LNCAP (cell line): ENCODE measurements around the gene ACP7.

Source experiments
- CTCF ChIP-seq: fragments of 450-650 bp; IDR thresholded peaks from 2 replicates; pipeline ENCODE4 v1.5.1; 2017; ENCODE audit warnings: mild to moderate bottlenecking

Gene ACP7, protein sequence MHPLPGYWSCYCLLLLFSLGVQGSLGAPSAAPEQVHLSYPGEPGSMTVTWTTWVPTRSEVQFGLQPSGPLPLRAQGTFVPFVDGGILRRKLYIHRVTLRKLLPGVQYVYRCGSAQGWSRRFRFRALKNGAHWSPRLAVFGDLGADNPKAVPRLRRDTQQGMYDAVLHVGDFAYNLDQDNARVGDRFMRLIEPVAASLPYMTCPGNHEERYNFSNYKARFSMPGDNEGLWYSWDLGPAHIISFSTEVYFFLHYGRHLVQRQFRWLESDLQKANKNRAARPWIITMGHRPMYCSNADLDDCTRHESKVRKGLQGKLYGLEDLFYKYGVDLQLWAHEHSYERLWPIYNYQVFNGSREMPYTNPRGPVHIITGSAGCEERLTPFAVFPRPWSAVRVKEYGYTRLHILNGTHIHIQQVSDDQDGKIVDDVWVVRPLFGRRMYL

DNA sequence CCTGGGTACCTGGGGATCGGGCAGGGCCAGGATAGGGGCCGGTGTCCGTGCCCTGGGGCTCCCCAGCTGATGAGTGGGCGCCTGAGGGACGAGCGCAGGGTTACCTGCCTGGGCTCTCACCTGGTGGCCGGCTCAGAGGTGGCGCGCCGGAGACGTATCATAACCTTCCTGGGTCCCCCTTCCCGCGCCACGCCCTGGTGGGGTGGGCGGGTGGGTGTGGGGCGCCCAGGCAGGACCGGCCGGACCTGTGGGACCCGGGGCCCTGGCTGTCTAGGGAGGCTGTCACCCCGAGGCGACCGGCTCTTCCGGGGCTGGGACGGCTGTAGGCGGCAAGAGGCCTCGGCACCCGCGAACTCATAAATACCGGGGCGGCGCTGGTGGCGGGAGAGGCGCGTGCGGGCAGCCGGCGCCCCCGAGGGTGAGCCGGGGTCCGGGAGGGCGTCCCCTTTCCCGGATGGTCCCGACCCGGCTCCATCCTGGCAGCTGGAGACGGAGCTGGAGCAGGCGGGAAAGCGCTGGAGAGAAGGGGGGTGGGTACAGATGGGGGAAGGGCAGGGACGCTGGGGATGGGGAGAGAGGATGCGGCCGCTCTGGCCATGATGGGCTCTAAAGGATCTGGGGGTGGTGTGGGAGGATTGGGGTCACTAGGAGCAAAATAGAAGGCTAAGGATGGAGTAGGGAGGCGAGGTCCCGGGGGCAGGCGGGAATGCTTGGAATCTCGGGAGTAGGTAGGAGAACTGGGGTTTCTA lies at the start of gene ACP7:
Gene ACP7, plus strand, starts transcription at position 386 of the 749 bp plus-strand sequence. CDS start 902 bp downstream, outside the sequence.
- TF ChIP-seq CTCF: no peak

DNA sequence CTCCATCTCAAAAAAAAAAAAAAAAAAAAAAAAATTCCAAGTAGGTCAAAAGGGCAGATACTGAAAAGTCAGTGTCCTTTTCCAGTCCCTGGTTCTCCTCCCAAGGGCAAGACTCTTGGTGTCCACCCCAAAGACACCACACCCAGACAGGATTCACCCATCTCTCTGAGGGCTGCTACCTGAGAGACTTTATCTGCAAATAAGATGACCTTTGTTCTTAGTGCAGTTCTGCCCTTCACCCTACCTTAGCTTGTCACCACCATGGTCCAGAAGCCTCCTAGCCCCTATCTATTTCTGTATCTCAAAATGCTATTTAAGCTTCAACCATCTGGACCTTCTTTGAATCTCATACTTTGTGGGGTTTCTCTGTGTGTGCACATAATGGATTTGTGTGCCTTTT lies 47.6 kb upstream of the ACP7 start:
- no peak for TF ChIP-seq CTCF

- TF ChIP-seq CTCF: no peak
Observed at GRCh38 chr19:39037194-39037593, 47.0 kb upstream of the ACP7 start.

DNA sequence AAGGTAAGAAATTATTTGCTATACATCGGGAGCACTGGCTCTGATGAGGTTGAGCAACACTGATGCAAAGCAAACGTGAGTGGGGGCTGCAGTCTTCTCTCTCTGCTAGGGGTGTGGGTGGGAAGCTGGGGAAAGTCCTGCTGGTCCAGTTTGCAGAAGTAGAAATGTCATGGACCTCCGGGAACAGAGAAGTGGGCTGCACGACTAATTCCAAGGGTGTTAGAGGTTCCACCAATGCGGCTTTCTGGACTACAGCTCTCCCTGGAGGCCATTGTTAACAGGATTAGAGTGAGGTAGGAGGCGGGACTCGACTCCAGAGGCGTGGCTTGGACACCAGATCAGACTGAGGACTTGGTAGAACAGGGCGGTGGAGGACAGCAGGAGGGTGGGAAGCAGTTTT lies 46.1 kb upstream of the ACP7 start:
- TF ChIP-seq CTCF: no peak

- no peak for TF ChIP-seq CTCF
Observed at GRCh38 chr19:39045506-39045905, 38.7 kb upstream of the ACP7 start.

- no peak for TF ChIP-seq CTCF
Observed at GRCh38 chr19:39046037-39046821, 37.9 kb upstream of the ACP7 start.

GRCh38 chr19:39047073-39047472 lies 37.1 kb upstream of the ACP7 start:
- TF ChIP-seq CTCF: no peak
